ENCODE measurements around the gene C4orf51. TPM values are rescaled to one million over a fixed set of nuclear protein-coding genes. Genes with fewer than 3 reads are reported as not detected.

The C4orf51 gene
- total and polyA plus RNA-seq, 2 of the 8 experiments (the other 6 are each of a cell fraction or from before 2014, with no cell fraction given) = 0.54 TPM; not detected in 1

- Histone ChIP-seq H3K23ac (ENCODE audit: insufficient read length) (no peak overlapping the region), H3K4me1 (replicated peaks in 1 of 4; ENCODE audit: control insufficient read depth in 3 of 4, insufficient read depth in 4 of 4, low read length in 3 of 4) (no peaks in the 10 kb centered on the region), H3K14ac (ENCODE audit: insufficient read length) (no peak overlapping the region), H3K9ac (replicated peaks in 1 of 4; ENCODE audit: extremely low read depth in 1 of 4, low read depth in 3 of 4, low read length in 3 of 4) (no peak overlapping the region), H2BK12ac (ENCODE audit: low read depth, low read length) (no peak overlapping the region), H3K79me1 (ENCODE audit: low read depth, low read length) (no peaks in the 10 kb centered on the region), H4K91ac (replicated peaks; ENCODE audit: insufficient read length, low read length) (no peak overlapping the region), H3K27me3 (replicated peaks in 1 of 4; ENCODE audit: control insufficient read depth in 3 of 4, extremely low read depth in 1 of 4, insufficient read depth in 3 of 4, low read length in 3 of 4) (no peaks in the 10 kb centered on the region), H3K56ac (replicated peaks; ENCODE audit: insufficient read length, low read depth, low read length) (no peak overlapping the region), H4K20me1 (replicated peaks in 1 of 2; ENCODE audit: control insufficient read depth in 1 of 2, insufficient read depth in 2 of 2, low read length in 2 of 2) (no peaks in the 10 kb centered on the region), H3K23me2 (ENCODE audit: low read depth, low read length) (peaks cover 1% of the 10 kb centered on the region; the same call in 1 of the 2 replicates), H2BK20ac (ENCODE audit: low read length) (no peak overlapping the region), H3K18ac (ENCODE audit: extremely low read depth, low read length) (no peak overlapping the region), H3K4ac (replicated peaks; ENCODE audit: insufficient read length, low read depth, low read length) (no peak overlapping the region), H2AFZ (ENCODE audit: low read length) (no peak overlapping the region), H3K4me2 (ENCODE audit: insufficient read depth in 1 of 2, low read depth in 2 of 2, low read length in 2 of 2) (no peak overlapping the region), H2BK15ac (ENCODE audit: low read length) (no peak overlapping the region), H2BK120ac (replicated peaks; ENCODE audit: low read depth, low read length) (no peak overlapping the region), H4K5ac (ENCODE audit: insufficient read length, low read depth, low read length) (no peak overlapping the region), H3K9me3 (ENCODE audit: insufficient read depth in 2 of 2, low read depth in 1 of 2, low read length in 1 of 2) (peaks cover 0 to 5% of the 10 kb centered on the region in 2 experiments; a peak in 1 of 4 replicates), H3K79me2 (ENCODE audit: control insufficient read depth in 1 of 2, insufficient read depth in 2 of 2, low read length in 2 of 2) (no peaks in the 10 kb centered on the region), H3K36me3 (ENCODE audit: control insufficient read depth in 2 of 4, insufficient read depth in 4 of 4, low read length in 3 of 4) (peaks cover 0 to 2% (median 0%) of the 10 kb centered on the region in 4 experiments; a peak in 2 of 8 replicates), H2BK5ac (ENCODE audit: low read depth, low read length) (no peak overlapping the region), H2AK5ac (ENCODE audit: low read depth, low read length) (no peak overlapping the region), H3K27ac (ENCODE audit: low read depth, low read length) (no peak overlapping the region), H3K4me3 (ENCODE audit: extremely low read depth in 1 of 4, insufficient read depth in 2 of 4, low read depth in 3 of 4, low read length in 4 of 4) (no peak overlapping the region), H4K8ac (ENCODE audit: extremely low read depth, insufficient read depth, low read length) (no peak overlapping the region)
- DNase-seq (ENCODE audit: low read depth in 1 of 2, low spot score in 2 of 2) (no peak), FAIRE-seq (no peak)
- WGBS, 2 experiments (ENCODE audit: extremely low coverage in 1 of 2, insufficient coverage in 1 of 2, insufficient read length in 1 of 2, insufficient replicate concordance in 2 of 2, low coverage in 1 of 2, low lambda C conversion rate in 2 of 2, missing lambda C conversion rate in 1 of 2) = 90% methylated on average over 2 of the region's 2 CpGs; no CpG with 5 or more reads in 1 of the 2 experiments
- CTCF ChIA-PET (ENCODE audit: partially characterized antibody) = no interaction called here
- TF ChIP-seq BRCA1 (IDR thresholded peaks at IDR 0.05; ENCODE audit: low read depth, low read length) = no peak
- TF ChIP-seq RBBP5 (IDR thresholded peaks at IDR 0.05; ENCODE audit: borderline replicate concordance, low read depth, low read length) = no peak
- TF ChIP-seq TCF12 (IDR thresholded peaks at IDR 0.05; ENCODE audit: low read depth, low read length) = no peak
- TF ChIP-seq TAF1 (IDR thresholded peaks at IDR 0.05; ENCODE audit: low read depth, low read length) = no peak
- TF ChIP-seq HDAC2 (IDR thresholded peaks at IDR 0.05; ENCODE audit: borderline replicate concordance in 1 of 2, low read depth in 2 of 2, low read length in 2 of 2) = no peak
- no peak for TF ChIP-seq USF2 (IDR thresholded peaks at IDR 0.05; ENCODE audit: low read length)
- TF ChIP-seq PHF8 (conservative IDR thresholded peaks at IDR 0.05; ENCODE audit: low read depth, low read length) = no peak
- no peak for TF ChIP-seq GTF2F1 (IDR thresholded peaks at IDR 0.05; ENCODE audit: borderline replicate concordance, low read depth, low read length)
- TF ChIP-seq SP2 (IDR thresholded peaks at IDR 0.05; ENCODE audit: low read length) = no peak
- no peak for TF ChIP-seq TEAD4 (IDR thresholded peaks at IDR 0.05; ENCODE audit: low read depth, low read length)
- TF ChIP-seq SRF (IDR thresholded peaks at IDR 0.05; ENCODE audit: low read depth, low read length) = no peak
- TF ChIP-seq HDAC6 (IDR thresholded peaks at IDR 0.05; ENCODE audit: low read depth, low read length) = no peak
- TF ChIP-seq EZH2 (IDR thresholded peaks at IDR 0.05; ENCODE audit: low read depth, low read length, severe bottlenecking) = no peak
- POLR2A ChIA-PET (ENCODE audit: partially characterized antibody) = no interaction called here
These were observed 17.4 kb downstream of the C4orf51 start for GRCh38 chr4:145697332-145697731.

Measured in H1 (cell line).